ENCODE results near the gene GNA15.
"Not testable (repeated sequence)": the region's sequence is repeated elsewhere in the genome, so short reads cannot be mapped to it uniquely, and the experiment has no call there.

GNA15 gene

GRCh38 chr19:3135961-3136683 lies at the start of gene GNA15:
Gene GNA15, plus strand, starts transcription at chr19:3136033. Its CDS starts 418 bp downstream, at chr19:3136451.
- DNase-seq (ENCODE audit: low spot score), result no peak

- DNase-seq (ENCODE audit: low spot score), result no peak
Measured at GRCh38 chr19:3087769-3088168, 48.1 kb upstream of the GNA15 start.

- DNase-seq (ENCODE audit: low spot score), result not testable (repeated sequence)
Measured at GRCh38 chr19:3089299-3089855, 46.5 kb upstream of the GNA15 start.

GRCh38 chr19:3094601-3095440 lies 41.0 kb upstream of the GNA15 start:
- no peak for DNase-seq (ENCODE audit: low spot score)

- DNase-seq (ENCODE audit: low spot score), result no peak
Measured at GRCh38 chr19:3095441-3096191, 40.2 kb upstream of the GNA15 start.

GRCh38 chr19:3096267-3096901 lies 39.4 kb upstream of the GNA15 start:
- no peak for DNase-seq (ENCODE audit: low spot score)

GRCh38 chr19:3096902-3097326 lies 38.9 kb upstream of the GNA15 start:
- no peak for DNase-seq (ENCODE audit: low spot score)

- no peak for DNase-seq (ENCODE audit: low spot score)
Measured at GRCh38 chr19:3097442-3097871, 38.4 kb upstream of the GNA15 start.

- no peak for DNase-seq (ENCODE audit: low spot score)
Measured at GRCh38 chr19:3098141-3098514, 37.7 kb upstream of the GNA15 start.

- no peak for DNase-seq (ENCODE audit: low spot score)
Measured at GRCh38 chr19:3098515-3099346, 37.1 kb upstream of the GNA15 start.

- no peak for DNase-seq (ENCODE audit: low spot score)
Measured at GRCh38 chr19:3099347-3100145, 36.3 kb upstream of the GNA15 start.

GRCh38 chr19:3100331-3100730 lies 35.5 kb upstream of the GNA15 start:
- DNase-seq (ENCODE audit: low spot score), result no peak

- no peak for DNase-seq (ENCODE audit: low spot score)
Measured at GRCh38 chr19:3100747-3101730, 34.8 kb upstream of the GNA15 start.

- no peak for DNase-seq (ENCODE audit: low spot score)
Measured at GRCh38 chr19:3102239-3103140, 33.3 kb upstream of the GNA15 start.

GRCh38 chr19:3104708-3104983 lies 31.2 kb upstream of the GNA15 start:
- DNase-seq (ENCODE audit: low spot score), result no peak

- no peak for DNase-seq (ENCODE audit: low spot score)
Measured at GRCh38 chr19:3105641-3106508, 30.0 kb upstream of the GNA15 start.
